Esophagus muscularis mucosa (tissue), 3 donors: ENCODE results near the gene ACSF3.

ENCODE experiments used
- CTCF ChIP-seq, 3 experiments: fragments of 200-600 bp in 2 of 3; fragments of 450-650 bp in 1 of 3; sonication (generic) in 2 of 3; IDR thresholded peaks; one replicate each; pipeline ENCODE4 v1.5.1; 2017 to 2019; ENCODE audit warnings: antibody characterized with exemption in 3 of 3, mild to moderate bottlenecking in 2 of 3, moderate library complexity in 1 of 3
- POLR2A ChIP-seq: fragments of 450-650 bp; IDR thresholded peaks from one replicate; pipeline ENCODE4 v1.6.1; 2017; ENCODE audit warnings: antibody characterized with exemption, moderate library complexity, mild to moderate bottlenecking, low read depth
- POLR2AphosphoS5 ChIP-seq, 2 donors: sonication (generic); formaldehyde crosslinking; IDR thresholded peaks; one replicate each; pipeline ENCODE4 v1.6.1; 2017; ENCODE audit warnings: antibody characterized with exemption in 2 of 2

- TF ChIP-seq POLR2A: no peak
- no peak for TF ChIP-seq CTCF (IDR thresholded peaks at IDR 0.05)
- no peak for TF ChIP-seq POLR2AphosphoS5 (IDR thresholded peaks at IDR 0.05)
Measured at GRCh38 chr16:89102481-89103073, 8.9 kb downstream of the ACSF3 start.
